ENCODE data around the gene LCT.
"Not testable (repeated sequence)": the region's sequence is repeated elsewhere in the genome, so short reads cannot be mapped to it uniquely, and the experiment has no call there.

LCT gene

DNA sequence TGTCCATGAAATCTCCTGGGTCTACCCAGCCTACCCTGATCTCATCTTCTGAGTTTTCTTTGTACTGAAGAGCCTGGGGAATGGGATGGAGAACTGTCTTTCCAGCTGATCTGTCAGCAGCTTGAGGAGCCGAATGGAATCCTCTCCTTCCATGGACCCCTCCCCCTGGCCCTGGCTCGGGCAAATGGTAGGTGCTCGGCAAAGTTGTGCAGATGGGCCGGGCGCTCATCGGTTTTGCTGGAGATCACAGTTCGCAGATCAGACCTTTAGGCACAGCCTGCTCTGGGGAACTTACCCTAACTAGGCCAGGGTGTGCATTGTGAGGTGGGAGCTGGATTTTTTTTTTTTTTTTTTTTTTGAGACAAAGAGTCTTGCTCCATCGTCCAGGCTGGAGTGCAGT, 40.4 kb downstream of the LCT start:
- no peak for DNase-seq

DNA sequence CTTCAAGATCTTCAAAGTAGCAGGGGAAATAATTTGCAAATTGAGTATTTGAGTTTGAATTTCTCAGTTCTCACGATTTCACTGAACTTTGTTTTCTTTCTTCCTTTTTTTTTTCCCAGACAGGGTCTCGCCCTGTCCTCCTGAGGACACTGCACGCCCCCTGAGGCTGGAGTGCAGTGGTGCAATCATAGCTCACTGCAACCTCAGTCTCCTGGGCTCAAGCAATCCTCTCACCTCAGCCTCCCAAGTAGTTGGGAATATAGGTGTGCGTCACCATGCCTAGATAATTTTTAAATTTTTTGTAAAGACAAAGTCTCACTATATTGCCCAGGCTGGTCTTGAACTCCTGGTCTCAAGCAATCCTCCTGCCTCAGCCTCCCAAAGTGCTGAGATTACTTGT, 41.3 kb downstream of the LCT start:
- not testable (repeated sequence) for DNase-seq

DNA sequence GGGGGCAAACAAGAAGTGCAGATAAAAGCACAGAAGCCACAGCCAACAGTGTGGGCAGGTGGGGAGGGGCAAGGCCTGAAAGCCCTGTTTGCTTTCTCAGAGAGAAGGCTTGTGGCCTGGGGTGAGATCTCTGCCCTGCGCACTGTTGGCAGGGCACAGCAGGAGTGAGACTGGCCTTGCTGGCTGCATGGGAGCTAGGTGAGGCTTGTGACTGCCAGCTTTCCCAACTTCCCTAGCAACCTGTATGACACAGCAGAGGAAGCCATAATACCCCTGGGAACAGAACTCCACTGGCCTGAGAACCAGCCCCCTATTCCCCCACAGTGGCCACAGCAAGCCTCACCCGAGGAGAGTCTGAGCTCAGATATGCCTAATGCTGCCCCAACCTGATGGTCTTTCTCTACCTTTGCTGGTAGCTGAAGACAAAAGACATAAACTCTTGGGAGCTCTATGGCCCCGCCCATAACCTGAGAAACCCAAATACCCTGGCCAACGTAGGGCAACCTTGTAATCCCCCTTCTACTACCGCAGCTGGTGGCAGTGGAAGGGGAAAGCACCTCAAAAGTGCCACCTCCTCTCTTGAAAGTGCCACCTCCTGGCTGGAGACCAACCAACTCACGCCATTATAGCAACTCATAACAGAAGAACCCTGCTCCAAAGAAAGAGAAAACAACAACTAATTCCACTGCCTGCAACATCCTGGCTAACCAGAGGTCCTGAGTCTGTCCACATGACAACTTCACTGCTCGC, 44.4 kb downstream of the LCT start:
- no peak for DNase-seq

DNA sequence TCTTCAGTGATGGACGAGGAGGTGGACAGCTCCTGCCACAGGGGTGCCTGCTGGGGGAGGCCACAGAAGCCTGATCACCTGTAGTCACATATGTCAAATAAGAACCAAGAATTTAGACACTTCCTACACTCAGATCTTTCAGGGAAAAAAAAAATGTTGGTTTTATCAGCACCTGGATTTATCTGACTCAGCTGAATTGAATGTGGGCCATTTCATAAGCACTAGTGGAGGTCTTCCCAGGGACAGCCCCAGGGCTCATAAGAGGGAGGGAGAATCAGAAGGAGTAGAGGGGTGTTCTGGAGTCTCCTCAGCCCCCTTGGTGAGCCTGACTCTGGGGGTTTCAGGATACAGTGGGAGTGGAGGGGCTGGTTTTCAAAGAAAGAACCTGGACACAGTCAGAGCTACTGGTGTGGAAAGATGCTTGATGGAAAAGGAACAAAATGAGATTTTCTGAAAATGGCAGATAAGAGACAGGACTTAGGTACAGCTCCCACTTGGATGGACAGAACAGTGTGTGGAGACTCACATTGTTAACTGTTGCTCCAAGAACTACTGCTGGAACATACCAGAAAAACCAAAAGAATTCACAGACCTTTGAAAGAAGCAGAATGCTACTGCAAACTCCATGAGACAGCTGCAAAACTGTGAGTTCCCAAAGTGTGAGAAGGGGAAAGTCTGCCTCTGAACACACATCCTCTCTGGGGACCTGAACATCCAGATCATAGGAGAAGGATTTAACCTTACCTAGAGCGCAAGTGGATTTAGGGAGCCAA, 45.4 kb downstream of the LCT start:
- no peak for DNase-seq

DNA sequence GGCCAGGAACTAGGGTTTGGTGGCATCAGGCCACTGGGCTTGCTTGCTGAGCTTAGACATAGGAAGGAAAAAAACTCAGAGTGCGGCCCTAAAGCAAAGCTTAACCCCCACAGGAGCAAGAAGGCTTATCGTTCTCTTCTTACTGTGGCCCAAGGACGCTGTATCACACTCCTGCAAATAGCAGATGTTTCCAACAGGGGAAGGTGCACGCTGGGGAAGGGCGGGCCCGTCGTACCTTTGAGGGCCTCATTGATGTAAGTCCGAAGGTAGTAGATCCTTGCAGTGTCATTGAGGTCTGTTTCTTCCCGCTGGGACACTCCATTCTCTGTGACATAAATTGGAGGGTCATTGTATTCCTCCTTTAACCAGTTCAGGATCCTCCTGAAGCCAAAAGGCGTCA, 46.6 kb downstream of the LCT start:
- no peak for DNase-seq

DNA sequence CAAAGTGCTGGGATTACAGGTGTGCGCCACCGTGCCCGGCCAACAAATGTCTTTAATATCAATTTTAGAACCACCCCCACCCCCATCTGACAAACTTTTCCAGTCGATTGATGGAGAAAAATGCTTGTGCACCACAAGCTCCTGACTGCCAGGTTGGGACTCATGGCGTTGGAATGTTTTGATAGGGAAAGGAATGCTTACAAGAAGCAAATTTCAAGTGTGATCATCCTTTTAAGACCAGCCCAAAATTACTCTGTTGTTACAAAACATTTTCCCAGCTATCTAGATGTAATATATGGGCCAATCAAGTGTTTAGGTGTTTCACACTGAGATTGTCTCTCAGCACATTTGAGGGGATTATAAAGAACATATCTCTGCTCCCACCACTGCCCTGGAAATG, 50.2 kb downstream of the LCT start:
- DNase-seq, result no peak

DNA sequence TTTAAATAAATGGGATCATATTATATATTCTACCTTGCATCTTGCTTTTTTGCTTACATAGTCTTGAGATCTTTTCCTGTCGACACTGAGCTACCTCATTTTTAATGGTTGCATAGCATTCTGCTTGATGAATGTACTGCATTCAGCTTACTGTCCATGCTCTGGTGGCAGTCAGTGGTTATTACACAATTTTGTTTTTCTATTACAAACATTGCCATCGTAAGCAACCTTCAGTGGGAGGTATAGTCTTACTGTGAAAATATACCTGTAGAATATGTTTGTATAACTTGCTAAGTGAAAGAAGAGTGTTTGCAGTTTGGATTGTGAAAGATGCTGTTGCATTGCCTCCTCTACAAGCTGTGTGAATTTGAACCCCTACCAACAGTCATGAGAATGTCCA, 52.0 kb downstream of the LCT start:
- no peak for DNase-seq

DNA sequence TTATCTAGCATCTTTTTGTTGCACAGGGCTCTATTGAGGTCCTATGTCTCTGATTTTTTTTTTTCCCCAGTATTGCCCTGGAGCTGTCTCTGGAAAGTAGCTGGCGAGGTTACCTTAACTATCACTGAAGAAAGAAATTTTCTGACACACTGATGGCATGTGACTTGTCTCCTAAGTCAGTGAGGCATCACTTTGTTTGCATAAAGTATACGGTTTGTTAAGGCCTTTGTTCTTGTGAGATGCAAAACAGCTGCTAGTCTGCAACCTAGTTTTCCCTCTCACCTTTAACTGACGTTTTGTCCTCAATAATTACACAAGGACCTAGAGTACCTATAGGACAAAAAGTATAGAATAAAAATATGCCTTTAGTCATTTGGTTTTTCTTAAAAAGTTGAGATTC, 53.5 kb downstream of the LCT start:
- no peak for DNase-seq

DNA sequence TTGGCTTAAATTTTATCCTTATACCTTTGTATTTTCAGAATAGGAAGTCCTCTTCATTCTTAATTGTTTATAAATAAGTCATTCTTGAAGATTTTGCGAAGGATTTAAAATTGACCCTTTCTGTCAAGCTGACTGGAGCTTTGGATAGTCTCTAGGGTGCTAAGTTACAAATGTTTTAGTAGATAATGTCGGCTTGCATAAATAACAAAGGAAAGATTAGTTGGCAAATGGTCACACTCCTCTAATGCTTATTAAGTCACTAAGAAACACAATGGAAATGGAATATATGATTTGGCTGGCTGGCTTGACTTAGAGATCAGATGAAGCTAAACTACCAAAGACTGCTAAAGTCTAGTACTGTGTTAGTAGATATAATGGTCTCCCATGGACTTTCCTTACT, 54.8 kb downstream of the LCT start:
- no peak for DNase-seq

DNA sequence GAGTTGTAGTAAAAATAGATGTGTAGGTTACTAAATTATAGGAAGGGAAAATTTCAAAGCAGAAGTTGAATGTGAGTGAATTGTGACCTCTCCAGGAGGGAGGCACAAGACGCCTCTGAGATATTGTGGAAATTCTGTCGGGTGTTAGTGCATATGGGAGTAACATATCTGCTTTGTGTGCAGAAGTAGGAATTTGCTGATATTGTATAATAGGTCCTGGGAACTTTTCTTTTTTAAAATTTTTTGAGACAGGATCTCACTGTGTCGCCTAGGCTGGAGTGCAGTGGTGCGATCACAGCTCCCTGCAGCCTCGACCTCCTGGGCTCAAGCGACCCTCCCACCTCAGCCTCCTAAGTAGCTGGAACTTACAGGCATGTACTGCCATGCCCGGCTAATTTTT, 60.6 kb downstream of the LCT start:
- DNase-seq, result no peak

DNA sequence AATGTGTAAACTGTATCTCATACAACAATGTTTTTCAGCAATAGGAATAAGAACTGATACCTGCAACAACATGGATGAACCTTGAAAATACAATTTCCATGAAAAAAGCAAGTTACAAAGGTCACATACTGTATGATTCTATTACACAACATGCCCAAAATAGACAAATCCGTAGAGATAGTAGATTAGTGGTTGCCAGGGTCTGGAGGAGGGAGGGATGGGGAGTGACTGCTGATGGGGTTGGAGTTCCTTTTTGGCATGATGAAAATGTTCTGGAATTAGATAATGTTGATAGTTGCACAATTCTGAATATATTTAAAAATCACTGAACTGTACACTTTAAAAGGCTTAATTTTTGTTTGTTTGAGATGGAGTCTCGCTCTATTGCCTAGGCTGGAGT, 61.6 kb downstream of the LCT start:
- DNase-seq, result no peak

DNA sequence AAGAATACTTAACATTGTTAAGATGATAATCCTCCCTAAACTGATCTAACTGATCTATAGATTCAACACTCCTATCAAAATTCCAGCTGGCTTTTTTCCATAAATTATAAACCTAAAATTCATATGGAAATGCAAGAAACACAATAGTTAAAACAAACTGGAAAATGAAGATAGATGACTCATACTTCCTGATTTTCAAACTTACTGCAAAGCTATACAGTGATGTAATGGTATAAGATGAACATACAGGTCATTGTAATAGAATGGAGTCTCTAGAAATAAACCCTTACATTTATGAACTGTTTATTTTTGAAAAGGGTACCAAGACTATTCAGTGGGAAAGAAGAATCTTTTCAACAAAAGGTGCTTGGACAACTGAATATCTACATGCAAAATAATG, 63.1 kb downstream of the LCT start:
- DNase-seq, result no peak

DNA sequence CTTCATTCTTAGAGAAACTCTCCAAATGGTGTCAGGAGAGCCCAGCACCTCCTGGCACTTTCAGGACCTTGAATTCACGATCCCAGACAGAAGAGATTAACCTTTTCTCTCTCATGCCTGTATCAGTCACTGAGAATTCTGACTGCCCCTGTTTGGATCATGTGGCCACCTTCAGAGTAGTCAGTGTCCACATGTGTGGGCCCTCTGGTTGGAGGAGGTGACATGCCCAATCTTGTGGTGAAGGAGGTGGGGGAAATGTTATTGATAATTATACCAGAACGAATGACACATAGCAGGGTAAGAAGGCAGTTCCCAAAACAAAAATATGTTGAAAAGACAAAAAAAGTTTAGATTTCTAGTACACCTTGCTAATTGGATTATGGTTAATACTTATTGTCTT, 63.7 kb downstream of the LCT start:
- no peak for DNase-seq

DNA sequence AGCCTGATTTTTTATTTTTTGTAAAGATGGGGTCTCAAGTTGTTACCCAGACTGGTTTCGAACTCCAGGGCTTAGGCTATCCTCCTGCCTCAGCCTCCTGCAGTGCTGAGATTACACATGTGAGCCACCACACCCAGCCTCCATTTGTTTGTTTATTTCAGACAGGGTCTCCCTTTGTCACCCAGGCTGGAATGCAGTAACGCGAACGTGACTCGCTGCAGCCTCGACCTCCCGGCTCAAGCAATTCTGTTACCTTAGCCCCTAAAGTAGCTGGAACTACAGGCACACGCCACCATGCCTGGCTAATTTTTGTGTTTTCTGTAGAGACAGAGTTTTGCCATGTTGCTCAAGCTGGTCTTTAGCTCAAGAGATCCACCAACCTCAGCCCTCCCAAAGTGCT, 68.1 kb downstream of the LCT start:
- no peak for DNase-seq

DNA sequence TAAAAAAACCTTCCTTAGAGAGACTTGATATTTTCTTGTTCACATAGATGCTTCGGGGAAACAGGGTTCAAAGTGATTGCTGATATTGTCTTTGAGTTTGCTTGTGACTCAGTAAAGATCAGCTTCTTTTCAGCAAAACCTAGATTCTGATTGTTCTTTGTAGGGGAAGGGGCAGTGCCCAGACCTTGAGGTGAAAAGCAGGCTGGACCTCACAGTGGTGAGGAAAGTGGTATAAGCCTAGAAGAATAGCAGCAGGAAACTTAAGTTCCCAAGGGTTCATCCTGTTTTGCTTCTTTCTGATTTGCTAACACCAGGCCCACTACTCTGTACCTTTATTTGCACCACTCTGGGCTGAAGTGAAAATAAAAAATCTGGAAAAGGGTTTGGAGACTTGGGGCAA, 74.5 kb downstream of the LCT start:
- DNase-seq, result no peak

DNA sequence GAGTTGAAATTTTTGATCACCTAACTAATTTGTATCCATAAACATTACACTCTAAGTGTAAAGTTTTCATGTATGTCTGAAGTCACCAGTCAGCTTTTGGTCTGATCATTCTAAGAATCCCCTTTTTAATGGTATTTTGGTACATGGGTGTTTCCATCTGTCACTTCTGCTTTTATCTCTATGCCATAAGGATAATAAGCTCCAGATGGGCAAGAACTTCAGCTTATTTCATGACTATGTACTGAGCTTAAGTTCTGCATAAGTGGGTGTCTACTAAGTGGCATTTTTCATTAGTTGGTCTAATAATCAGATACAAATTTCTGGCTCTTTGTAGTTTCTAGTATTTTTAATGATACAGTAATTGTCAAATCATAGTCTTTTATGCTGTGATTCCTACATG, 75.0 kb downstream of the LCT start:
- no peak for DNase-seq

DNA sequence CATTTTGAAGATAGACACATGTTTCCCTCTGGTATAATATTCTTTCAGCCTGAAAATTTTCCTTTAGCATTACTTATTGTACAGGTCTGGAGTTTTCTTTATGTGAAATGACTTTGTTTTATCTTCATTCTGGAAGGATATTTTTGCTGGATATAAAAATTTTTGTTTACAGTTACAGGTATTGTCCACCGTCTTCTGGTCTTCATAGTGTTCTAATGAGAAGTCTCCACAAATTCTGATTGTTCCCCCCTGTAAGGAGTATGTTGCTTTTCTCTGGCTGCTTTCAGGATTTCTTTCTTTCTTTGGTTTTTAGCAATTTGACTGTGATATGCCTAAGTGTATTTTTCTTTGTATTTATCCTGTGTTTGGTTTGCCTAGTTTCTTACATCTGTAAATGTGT, 80.3 kb downstream of the LCT start:
- no peak for DNase-seq

DNA sequence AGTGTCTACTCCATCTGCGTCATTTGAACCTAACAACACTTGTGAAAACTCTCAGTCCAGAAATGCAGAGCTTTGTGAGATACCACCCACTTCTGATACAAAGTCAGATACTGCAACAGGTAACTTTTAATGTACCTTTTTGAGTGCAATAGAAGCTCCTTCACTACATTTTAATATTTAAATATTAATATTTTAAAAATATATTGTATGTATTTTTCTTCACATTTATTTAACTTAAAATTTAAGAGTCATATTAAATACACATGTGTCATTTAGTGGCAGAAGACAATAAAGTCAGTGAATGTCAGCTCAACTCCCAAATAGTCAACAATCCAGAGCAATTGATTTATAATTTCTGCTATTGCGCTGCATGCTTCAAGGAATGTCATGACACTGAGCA, 81.4 kb downstream of the LCT start:
- DNase-seq, result no peak

DNA sequence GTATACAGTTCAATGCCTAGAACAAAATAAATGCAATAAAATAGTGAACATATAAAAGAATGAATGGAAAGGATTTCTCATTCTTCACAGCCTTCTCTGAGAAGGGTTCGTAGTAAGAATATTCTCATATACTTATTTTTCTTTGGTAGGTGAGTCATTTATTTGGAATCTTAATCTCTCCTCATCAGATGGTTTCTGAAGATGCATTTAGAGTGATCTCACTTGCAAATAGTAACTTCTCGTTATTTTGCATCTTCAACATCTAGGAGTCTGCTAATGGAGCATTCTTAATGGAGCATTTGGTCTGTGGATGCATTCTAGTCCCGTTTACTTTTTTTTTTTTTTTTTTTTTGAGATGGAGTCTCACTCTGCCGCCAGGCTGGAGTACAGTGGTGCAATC, 91.4 kb downstream of the LCT start:
- DNase-seq, result no peak

DNA sequence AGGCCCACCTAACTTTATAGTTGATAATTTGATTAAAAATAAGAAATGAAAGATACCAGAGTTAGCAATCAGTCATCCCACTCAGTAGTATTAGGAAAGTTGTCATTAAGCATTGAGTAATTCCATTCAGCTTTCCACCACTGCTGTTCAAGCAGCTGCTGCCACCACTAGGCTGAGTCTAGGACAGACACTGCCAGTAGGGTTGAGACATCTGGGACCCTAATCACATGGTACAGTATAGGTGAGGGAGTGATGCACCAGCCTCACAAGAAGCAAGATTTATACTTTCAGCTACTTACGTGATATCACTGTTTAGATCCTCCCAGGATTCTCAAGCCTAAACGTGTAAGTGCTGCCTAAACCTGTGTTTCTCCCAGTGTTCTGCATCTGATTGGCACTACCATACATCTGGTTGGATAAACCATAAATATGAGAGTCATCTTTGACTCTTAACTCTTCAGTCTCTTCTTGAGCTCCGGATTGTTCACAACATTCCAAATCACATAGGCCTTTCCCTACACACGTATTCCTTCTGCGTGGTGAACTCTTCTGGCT, 92.1 kb downstream of the LCT start:
- no peak for DNase-seq

DNA sequence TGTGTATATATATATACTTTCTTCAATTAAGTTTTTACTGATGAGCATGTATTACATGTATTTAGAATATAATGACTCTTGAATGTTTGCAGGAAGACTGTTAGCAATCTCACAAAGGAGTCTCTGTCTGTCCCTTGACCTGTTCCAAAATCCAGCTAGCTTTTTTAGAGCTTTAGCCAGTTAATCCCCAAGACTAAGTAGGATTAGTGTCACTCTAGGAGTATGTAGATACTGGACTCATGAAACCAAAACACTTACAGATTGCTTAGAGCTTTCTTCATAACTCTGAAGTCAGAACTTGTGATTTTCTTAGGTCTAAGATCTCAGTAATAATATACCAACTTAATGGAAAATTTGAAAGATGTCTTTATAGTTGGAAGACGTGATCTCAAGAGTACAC, 93.1 kb downstream of the LCT start:
- DNase-seq, result no peak

DNA sequence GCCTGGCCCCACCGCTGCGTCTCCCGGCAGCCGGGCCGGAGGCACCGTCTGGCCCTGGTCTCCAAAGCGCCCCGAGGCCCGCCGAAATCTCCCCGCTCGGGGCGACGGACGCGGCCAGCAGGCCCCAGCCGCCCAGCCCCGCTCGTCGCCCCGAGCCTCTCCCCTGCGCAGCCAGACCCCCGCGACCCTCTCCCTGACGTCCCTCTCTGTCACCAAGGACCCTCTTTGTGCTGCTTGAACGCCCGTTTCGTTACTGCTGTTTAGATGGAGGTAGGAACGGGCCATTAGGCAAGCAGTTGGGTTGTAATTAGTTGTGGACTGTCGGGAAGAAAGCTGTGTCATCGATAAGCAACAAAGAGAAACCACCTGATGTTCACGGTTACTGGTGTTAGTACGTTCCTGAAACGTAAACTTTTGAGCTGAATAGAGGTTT, 94.6 kb downstream of the LCT start:
- peak; percentile 64 for DNase-seq

DNA sequence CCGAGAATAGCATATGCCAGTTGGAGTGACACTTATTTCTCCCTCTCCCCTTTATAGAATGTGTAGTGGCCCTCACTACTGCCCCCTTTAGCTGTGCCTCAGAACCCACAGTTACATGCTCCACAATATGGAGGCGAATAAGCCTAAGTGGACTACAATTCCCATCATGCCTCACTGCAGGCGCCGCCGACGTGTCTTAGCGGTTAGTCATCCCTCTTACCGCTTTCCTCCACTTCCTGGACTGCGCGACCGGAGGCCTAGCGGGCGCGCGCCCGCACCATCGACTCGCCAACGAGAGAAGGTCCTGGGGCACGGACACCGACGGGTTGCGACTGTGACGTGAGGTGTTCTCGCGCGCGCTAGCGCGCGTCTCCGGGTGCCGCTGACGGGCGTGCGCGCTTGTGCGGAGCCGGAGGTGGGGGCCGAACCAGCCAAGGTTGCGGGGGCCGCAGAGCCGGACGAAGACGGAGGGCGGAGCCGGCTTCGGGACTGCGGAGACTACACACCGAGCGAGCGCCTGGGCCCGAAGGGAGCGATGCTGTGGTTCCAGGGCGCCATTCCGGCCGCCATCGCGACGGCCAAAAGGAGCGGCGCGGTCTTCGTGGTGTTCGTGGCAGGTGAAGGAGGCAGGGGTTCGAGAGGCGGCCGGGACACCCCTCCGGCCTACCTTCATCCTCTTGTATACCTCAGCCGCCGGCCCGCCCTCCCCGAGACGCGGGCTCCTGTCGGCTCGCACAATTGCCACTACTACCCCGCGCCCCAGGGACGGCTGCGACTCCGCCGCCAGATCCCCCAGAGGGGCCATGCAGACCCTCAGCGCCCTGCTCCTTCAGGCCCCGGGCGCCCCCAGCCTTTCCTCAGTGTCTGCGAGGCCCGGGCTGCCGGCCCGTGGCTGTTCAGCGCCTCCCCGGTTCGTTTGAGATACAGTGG, 95.3 kb downstream of the LCT start, which contains the start of gene UBXN4:
Gene UBXN4, plus strand, starts transcription at position 461 of the 930 bp plus-strand sequence. Its CDS starts 75 bp downstream, at position 536.
- peak; percentile 98 for DNase-seq
